Osteoblast (primary cell): ENCODE data around the gene SMCHD1. TPM values are rescaled to one million over a fixed set of nuclear protein-coding genes. Genes with fewer than 3 reads are reported as not detected.

Experiments used
- DNase-seq: peaks from one replicate; pipeline ENCODE4 v3.0.0; 2011; ENCODE audit warnings: low spot score, mixed read lengths; ENCODE audit not compliant: insufficient read length; ENCODE audit errors: missing footprints
- H2AFZ ChIP-seq: 2 replicates; pipeline ENCODE4 v1.6.0; 2011; ENCODE audit warnings: mild to moderate bottlenecking, low read length
- H3K27ac ChIP-seq: 2 replicates; pipeline ENCODE4 v1.5.1; 2011; ENCODE audit warnings: mild to moderate bottlenecking, low read depth, low read length, moderate library complexity
- H3K27me3 ChIP-seq: 2 replicates; pipeline ENCODE4 v1.6.0; 2012; ENCODE audit warnings: mild to moderate bottlenecking, control low read depth, inconsistent platforms, low read length, moderate library complexity; ENCODE audit not compliant: insufficient read depth
- H3K36me3 ChIP-seq: 2 replicates; pipeline ENCODE4 v1.5.1; 2011; ENCODE audit warnings: mild to moderate bottlenecking, low read length, control low read depth, moderate library complexity; ENCODE audit not compliant: insufficient read depth
- H3K4me1 ChIP-seq: 2 replicates; pipeline ENCODE4 v1.5.1; 2011; ENCODE audit warnings: mild to moderate bottlenecking, low read length, control low read depth, moderate library complexity; ENCODE audit not compliant: insufficient read depth
- H3K4me2 ChIP-seq: 2 replicates; pipeline ENCODE4 v1.6.0; 2011; ENCODE audit warnings: mild to moderate bottlenecking, low read length; ENCODE audit not compliant: insufficient read depth
- H3K4me3 ChIP-seq: fragments of 200-600 bp; sonication (generic); 3 replicates; pipeline ENCODE4 v1.5.1; 2012; ENCODE audit warnings: mild to moderate bottlenecking, low read length, inconsistent platforms; ENCODE audit not compliant: insufficient read depth
- H3K79me2 ChIP-seq: 2 replicates; pipeline ENCODE4 v1.6.0; 2012; ENCODE audit warnings: mild to moderate bottlenecking, low read length, control low read depth, inconsistent platforms; ENCODE audit not compliant: insufficient read depth
- H3K9me3 ChIP-seq: 2 replicates; pipeline ENCODE4 v1.5.1; 2011; ENCODE audit warnings: low read depth, low read length, control low read depth
- H4K20me1 ChIP-seq: 2 replicates; pipeline ENCODE4 v1.6.0; 2012; ENCODE audit warnings: mild to moderate bottlenecking, low read length, control low read depth; ENCODE audit not compliant: insufficient read depth
- total RNA-seq: library from RNA; depleted of rRNA; stranded (reverse); fragments of >200 nt; gene quantifications from 2 replicates; pipeline ENCODE4 v1.2.3, GENCODE V29; 2012
- TF ChIP-seq, protein P1 (sequence below): IDR thresholded peaks from 2 replicates; pipeline ENCODE4 v1.5.1; 2011; ENCODE audit warnings: mild to moderate bottlenecking, low read depth, low read length, moderate library complexity; ENCODE audit errors: extremely low read depth

Gene SMCHD1
- total RNA-seq, 1 donor, result 53.6 TPM

DNA sequence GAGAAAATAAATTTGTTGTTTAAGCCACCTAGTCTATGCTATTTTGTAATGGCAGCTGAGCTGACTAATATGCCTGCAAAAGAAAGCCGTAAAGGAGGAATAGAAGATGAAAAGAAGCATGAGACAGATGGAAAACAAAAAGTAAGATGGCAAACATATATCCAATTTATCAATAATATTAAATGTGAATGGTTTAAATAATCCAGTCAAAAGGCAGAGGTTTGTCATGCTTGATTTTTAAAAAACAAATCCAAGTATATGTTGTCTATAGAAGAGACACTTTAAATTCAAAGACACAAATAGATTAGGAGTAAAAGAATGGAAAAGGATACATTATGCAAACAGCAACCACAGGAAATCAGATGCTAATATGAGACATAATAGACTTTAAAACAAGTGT is 155.9 kb downstream of the SMCHD1 start:
- Histone ChIP-seq H3K36me3 (no peaks in the 10 kb centered on the region), H3K9me3 (no peaks in the 10 kb centered on the region), H3K27me3 (no peaks in the 10 kb centered on the region), H4K20me1 (no peaks in the 10 kb centered on the region), H3K4me3 (no peak overlapping the region), H2AFZ (no peak overlapping the region), H3K4me1 (peaks cover 2% of the 10 kb centered on the region), H3K4me2 (no peak overlapping the region), H3K79me2 (no peaks in the 10 kb centered on the region), H3K27ac (no peak overlapping the region)
- TF ChIP-seq, protein P1, sequence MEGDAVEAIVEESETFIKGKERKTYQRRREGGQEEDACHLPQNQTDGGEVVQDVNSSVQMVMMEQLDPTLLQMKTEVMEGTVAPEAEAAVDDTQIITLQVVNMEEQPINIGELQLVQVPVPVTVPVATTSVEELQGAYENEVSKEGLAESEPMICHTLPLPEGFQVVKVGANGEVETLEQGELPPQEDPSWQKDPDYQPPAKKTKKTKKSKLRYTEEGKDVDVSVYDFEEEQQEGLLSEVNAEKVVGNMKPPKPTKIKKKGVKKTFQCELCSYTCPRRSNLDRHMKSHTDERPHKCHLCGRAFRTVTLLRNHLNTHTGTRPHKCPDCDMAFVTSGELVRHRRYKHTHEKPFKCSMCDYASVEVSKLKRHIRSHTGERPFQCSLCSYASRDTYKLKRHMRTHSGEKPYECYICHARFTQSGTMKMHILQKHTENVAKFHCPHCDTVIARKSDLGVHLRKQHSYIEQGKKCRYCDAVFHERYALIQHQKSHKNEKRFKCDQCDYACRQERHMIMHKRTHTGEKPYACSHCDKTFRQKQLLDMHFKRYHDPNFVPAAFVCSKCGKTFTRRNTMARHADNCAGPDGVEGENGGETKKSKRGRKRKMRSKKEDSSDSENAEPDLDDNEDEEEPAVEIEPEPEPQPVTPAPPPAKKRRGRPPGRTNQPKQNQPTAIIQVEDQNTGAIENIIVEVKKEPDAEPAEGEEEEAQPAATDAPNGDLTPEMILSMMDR, result no peak
- no peak for DNase-seq

DNA sequence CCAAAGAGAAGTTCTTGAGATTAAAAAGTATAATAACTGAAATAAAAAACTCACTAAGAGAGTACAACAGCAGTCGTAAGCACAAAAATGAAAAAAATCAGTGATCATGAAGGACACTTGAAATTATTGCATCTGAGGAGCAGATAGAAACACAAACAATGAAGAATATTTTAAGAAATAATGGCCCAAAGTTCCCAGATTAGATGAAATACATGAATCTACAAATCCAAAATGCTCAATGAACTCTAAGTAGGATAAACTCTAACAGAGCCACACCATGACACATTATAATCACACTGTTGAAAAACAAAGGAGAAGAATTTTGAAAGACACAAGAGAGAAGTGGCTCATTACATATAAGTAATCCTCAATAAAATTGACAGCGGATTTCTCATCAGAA is 159.4 kb downstream of the SMCHD1 start:
- Histone ChIP-seq H3K27me3 (no peaks in the 10 kb centered on the region), H3K79me2 (no peaks in the 10 kb centered on the region), H2AFZ (no peak overlapping the region), H4K20me1 (no peaks in the 10 kb centered on the region), H3K4me1 (no peaks in the 10 kb centered on the region), H3K9me3 (no peaks in the 10 kb centered on the region), H3K4me3 (no peak overlapping the region), H3K27ac (no peak overlapping the region), H3K36me3 (no peaks in the 10 kb centered on the region), H3K4me2 (no peak overlapping the region)
- DNase-seq, result peak; percentile 5
- TF ChIP-seq, protein P1, result no peak

DNA sequence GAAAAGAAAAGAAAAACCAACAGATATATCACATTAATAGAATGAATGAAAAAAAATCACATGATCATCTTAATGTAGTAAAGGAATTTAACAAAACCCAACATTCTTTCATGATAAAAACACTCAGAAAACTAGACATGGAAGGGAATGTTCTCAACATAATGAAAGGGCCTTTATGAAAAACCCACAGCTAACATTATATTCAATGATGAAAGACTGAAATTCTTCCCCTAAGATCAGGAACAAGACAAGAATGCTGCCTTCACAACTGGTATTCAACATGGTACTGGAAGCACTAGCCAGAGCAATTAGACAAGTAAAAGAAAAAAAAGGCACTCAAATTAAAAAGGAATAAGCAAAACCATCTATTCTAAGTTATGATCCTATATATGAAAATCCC is 162.8 kb downstream of the SMCHD1 start:
- Histone ChIP-seq H3K4me1 (no peaks in the 10 kb centered on the region), H3K4me2 (no peak overlapping the region), H2AFZ (no peak overlapping the region), H4K20me1 (no peaks in the 10 kb centered on the region), H3K36me3 (no peaks in the 10 kb centered on the region), H3K27ac (no peak overlapping the region), H3K9me3 (no peaks in the 10 kb centered on the region), H3K27me3 (no peaks in the 10 kb centered on the region), H3K79me2 (no peaks in the 10 kb centered on the region), H3K4me3 (no peak overlapping the region)
- TF ChIP-seq, protein P1, result no peak
- DNase-seq, result no peak

DNA sequence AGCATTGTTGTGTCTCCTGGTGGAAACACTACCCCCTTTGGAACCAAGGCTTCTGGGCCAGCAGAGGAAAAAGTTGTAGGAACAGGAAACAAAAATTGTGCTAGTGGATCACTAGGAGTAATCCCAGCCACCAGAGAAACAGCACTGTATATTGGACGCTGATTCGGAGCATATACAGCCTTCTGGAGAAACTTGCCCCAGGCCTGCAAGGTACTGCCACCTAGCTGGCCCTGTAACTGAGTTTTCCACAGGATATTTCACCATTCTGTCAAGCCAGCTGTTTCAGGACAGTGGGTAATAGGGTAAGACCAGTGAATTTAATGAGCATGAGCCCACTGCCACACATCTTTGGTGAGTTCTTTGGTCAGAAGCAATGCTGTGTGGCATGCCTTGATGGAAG is 166.2 kb downstream of the SMCHD1 start:
- no peaks in the 10 kb centered on the region for H3K36me3 ChIP-seq
- no peak for DNase-seq
- H3K27ac ChIP-seq, result no peak overlapping the region
- no peaks in the 10 kb centered on the region for H3K27me3 ChIP-seq
- H3K4me1 ChIP-seq, result peaks cover 2% of the 10 kb centered on the region
- TF ChIP-seq, protein P1, result no peak
- H2AFZ ChIP-seq, result no peak overlapping the region
- no peak overlapping the region for H3K4me3 ChIP-seq
- H3K79me2 ChIP-seq, result no peaks in the 10 kb centered on the region
- H3K9me3 ChIP-seq, result no peaks in the 10 kb centered on the region
- no peak overlapping the region for H3K4me2 ChIP-seq
- H4K20me1 ChIP-seq, result no peaks in the 10 kb centered on the region
